GM18499 (cell line): ENCODE data around the gene AMPD3.

ENCODE experiments used
- ATAC-seq: cut with Tn5 transposase; IDR thresholded peaks from one replicate; pipeline ENCODE4 v1.9.1; 2021; ENCODE audit warnings: moderate number of reproducible peaks; ENCODE audit not compliant: insufficient read depth, unreplicated experiment

AMPD3 gene

GRCh38 chr11:10500757-10501684 lies 46.0 kb downstream of the AMPD3 start:
- ATAC-seq, result no peak

DNA sequence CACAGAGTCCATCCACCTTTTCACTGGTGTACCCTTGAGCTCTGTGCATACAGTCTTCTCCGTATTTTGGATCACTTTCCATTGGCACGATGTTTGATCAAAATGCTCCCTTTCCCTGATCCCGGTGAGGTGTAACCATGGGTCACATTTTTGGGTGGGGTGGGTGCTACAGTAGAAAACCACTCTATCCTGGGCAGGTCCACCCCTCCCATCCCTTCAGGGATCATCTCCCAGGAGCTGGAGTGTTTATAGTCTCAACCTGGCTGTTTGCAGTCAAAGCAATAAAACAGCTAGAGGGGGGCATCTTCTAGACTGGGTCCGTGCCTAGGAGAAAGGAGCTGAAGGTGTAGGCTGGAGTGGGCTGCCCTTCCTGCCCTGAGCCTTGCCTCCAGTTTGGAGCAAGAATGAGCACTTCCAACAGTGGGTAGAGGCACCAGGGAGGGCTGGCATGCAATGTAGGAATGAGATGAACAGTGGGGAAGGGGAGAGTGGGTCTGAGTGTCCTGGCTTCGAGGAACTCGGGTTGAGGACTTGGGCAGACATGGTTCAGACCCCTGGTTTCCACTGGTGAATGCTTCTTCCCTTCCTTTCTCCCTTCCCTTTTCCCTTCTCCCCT lies 47.1 kb downstream of the AMPD3 start:
- no peak for ATAC-seq

DNA sequence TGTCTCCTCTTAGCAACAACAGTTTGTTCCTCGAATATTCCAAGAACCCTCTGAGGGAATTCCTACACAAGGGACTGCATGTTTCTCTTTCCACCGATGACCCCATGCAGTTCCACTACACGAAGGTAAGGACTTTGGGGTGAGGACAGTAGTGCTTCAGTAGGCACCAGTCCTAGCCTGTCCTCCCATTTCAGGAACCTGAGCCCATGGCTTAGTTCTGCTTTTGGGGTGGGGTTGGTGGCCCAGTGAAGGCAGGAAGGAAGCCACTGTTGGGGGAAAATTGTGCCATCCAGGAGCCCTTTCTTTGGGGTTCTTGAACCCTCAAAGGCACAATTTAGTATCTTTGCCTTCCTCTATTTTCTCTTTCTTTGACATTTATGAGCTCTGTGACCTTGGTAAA lies 47.7 kb downstream of the AMPD3 start:
- ATAC-seq, result no peak

GRCh38 chr11:10503221-10503620 lies 48.2 kb downstream of the AMPD3 start:
- no peak for ATAC-seq

- no peak for ATAC-seq
Measured at GRCh38 chr11:10503777-10504480, 48.9 kb downstream of the AMPD3 start.

GRCh38 chr11:10504490-10504889 lies 49.4 kb downstream of the AMPD3 start:
- ATAC-seq, result no peak

- no peak for ATAC-seq
Measured at GRCh38 chr11:10505278-10506007, 50.4 kb downstream of the AMPD3 start.

DNA sequence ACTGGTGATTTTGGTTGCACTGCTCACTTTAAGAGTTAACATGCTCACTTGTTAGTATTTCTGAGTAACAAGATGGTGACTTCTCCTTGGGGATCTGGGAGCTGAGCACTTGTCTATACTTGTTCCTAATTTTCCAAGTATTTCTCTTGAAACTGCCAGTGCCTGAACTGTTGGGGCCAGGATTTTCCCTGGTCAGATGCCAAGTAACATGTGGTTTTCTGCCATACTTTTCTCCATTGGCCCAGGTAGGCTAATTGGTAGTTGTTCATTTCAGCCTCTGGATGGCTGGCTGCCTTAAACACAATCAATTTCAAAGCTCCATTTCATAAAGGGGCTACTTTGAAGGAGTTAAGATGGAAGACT lies 50.9 kb downstream of the AMPD3 start:
- no peak for ATAC-seq

GRCh38 chr11:10511181-10511621 lies 56.1 kb downstream of the AMPD3 start:
- ATAC-seq, result no peak

GRCh38 chr11:10514202-10514601 lies 59.1 kb downstream of the AMPD3 start:
- ATAC-seq, result no peak

DNA sequence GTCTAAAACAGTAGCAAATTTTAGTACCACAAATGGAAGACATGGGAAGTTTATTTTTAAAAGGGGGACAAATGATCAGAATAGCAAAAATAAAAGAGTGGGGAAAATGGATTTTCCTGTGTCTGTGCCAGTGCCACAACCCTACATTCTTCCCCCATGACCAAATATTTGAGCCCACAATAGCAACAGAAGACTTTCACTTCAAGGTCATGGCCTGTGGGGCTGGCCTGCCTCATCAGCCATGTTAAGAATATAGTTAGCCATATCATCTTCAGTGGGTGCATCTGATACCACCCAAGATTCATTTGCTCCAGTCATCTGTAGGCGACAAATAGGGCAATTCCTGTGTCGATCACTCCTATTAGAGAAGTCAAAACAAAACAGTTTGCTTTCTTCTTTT lies 59.6 kb downstream of the AMPD3 start:
- ATAC-seq, result no peak

- no peak for ATAC-seq
Measured at GRCh38 chr11:10515418-10515817, 60.4 kb downstream of the AMPD3 start.

DNA sequence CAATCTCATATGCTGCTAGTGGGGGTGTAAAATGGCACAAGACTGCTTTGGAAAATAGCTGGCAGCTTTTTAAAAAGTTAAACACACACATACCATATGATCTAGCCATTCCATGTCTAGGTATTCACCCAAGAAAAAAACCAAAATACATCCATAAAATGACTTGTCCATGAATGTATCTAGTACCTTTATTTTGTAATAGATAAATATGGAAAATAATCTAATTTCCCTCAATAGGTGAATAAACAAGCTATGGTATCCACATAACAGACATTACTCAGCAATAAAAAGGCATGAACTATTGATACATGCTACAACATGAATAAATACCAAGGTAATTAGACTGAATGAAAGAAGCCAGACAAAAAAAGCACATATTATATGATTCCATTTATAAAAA lies 63.1 kb downstream of the AMPD3 start:
- ATAC-seq, result no peak

DNA sequence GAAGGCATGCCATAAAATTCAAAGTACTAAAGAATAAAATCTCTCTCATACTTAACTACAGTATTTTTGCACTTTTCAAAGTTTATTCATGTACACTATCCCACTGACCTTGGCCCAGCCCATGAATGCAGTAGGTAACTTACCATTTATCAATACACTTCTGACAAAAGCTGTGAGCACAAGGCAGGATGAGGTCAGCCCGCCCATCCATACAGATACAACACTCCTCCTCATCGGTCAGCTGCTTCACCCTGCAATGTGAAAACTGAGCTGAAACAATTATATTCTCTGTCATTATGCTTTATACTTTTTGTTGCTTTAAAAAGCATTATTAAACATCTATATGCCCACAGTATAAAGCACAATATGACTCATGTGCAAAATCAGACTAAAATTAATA lies 63.8 kb downstream of the AMPD3 start:
- no peak for ATAC-seq

GRCh38 chr11:10519630-10520029 lies 64.6 kb downstream of the AMPD3 start:
- ATAC-seq, result no peak

- ATAC-seq, result no peak
Measured at GRCh38 chr11:10520562-10520961, 65.5 kb downstream of the AMPD3 start.

GRCh38 chr11:10522276-10522675 lies 67.2 kb downstream of the AMPD3 start:
- ATAC-seq, result no peak

- no peak for ATAC-seq
Measured at GRCh38 chr11:10522921-10523320, 67.9 kb downstream of the AMPD3 start.

DNA sequence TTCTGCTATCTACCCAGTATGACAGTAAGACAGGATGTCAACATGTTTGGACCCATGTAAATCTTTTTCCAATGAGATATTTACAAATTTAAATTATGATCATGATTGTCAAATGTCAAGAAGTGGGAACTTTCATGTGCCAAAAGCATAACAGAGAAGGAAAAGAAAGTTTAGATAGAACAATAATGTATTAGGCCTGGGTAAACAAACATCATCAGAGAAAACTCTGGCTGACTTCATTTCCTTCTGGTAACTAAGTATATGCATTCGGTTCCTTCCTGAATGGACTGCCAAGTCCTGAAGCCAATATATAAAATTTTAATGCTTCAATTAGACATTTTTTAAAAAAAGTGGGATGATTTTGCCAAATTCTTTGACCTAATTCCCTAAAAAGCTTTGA lies 69.4 kb downstream of the AMPD3 start:
- no peak for ATAC-seq
